ENCODE results near the gene LRBA. TPM values are rescaled to one million over a fixed set of nuclear protein-coding genes. Genes with fewer than 3 reads are reported as not detected.
"Not testable (repeated sequence)": the region's sequence is repeated elsewhere in the genome, so short reads cannot be mapped to it uniquely, and the experiment has no call there.

LRBA gene
- total RNA-seq, 5 donors from 2014 or later (not counting 1 experiment from before 2014, with no cell fraction given), result 56.1 to 81.7 (median 56.9) TPM

DNA sequence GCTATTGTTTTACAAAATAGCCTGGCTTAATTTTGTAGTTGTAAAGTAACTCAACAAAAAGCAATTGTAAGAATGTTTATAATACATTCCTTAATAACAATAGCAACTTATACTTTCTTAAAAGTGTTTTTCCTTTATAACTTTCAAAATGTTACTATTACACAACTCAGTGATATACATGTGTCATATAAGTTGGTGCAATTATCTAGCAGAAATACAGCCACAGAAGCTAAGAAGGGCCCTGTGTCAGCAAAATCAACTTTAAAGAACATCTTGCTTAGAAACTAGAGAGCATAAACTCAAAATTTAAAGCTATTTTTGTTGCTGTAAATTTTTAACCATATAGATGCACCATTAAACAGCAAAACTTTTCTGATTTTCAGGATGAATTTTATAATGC, 474.5 kb downstream of the LRBA start:
- ChIA-PET POLR2A (interaction anchor here in 1 of 2 donors (0.6 kb wide), 1 partner anchor 16 kb away, joined by 3 read pairs; no protein-coding TSS in a partner anchor), CTCF (no interaction called here)
- no peaks in the 10 kb centered on the region for H3K4me1 Mint-ChIP-seq

DNA sequence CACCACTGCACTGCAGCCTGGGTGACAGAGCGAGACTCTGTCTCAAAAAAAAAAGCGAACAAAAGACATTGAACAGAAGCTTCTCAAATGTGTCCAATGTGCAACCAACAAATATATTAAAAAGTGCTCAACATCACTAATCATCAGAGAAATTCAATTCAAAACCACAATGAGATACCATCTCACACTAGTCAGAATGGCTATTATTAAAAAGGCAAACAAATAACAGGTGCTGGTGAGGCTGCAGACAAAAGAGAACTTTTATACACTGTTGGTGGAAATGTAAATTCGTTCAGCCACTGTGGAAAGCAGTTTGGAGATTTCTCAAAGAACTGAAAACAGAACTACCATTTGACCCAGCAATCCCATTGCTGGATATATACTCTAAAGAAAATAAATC, 477.2 kb downstream of the LRBA start:
- DNase-seq; H3K9me3 Mint-ChIP-seq; CTCF ChIA-PET; ATAC-seq (replicated peaks in 1 of 4); H3K9me3 ChIP-seq; H3K4me1 Mint-ChIP-seq; POLR2A ChIA-PET; H3K27me3 ChIP-seq (replicated peaks in 1 of 2; ENCODE audit: control insufficient read depth in 2 of 2, extremely low read depth in 1 of 2, insufficient read depth in 2 of 2, low read length in 1 of 2); H3K27ac ChIP-seq (ENCODE audit: low read length); H3K4me3 ChIP-seq (ENCODE audit: control insufficient read depth in 1 of 2, extremely low read depth in 1 of 2, low read length in 1 of 2); H3K4me1 ChIP-seq (ENCODE audit: control insufficient read depth in 1 of 2, extremely low read depth in 1 of 2, insufficient read depth in 2 of 2, low read length in 2 of 2); H3K27me3 Mint-ChIP-seq; H3K36me3 ChIP-seq (ENCODE audit: control insufficient read depth in 2 of 2, extremely low read depth in 1 of 2, insufficient read depth in 1 of 2, low read length in 1 of 2); H3K27ac Mint-ChIP-seq; H3K4me3 Mint-ChIP-seq: not testable (repeated sequence)
- WGBS (ENCODE audit: insufficient coverage), result 100% methylated on average over 2 of the region's 3 CpGs
- H3K36me3 Mint-ChIP-seq, result peaks cover 21% of the 10 kb centered on the region

More for the DNA sequence above, 474.5 kb downstream of the LRBA start:
- Mint-ChIP-seq H3K27me3 (no peaks in the 10 kb centered on the region), H3K27ac (no peak overlapping the region), H3K9me3 (peaks cover 0 to 3% (median 0%) of the 10 kb centered on the region in 3 donors), H3K36me3 (peaks cover 21% of the 10 kb centered on the region), H3K4me3 (no peak overlapping the region)
- Histone ChIP-seq H3K27ac (ENCODE audit: low read length) (no peak overlapping the region), H3K4me3 (ENCODE audit: control insufficient read depth in 1 of 2, extremely low read depth in 1 of 2, low read length in 1 of 2) (no peak overlapping the region), H3K4me1 (ENCODE audit: control insufficient read depth in 1 of 2, extremely low read depth in 1 of 2, insufficient read depth in 2 of 2, low read length in 2 of 2) (no peaks in the 10 kb centered on the region), H3K9me3 (no peaks in the 10 kb centered on the region), H3K36me3 (ENCODE audit: control insufficient read depth in 2 of 2, extremely low read depth in 1 of 2, insufficient read depth in 1 of 2, low read length in 1 of 2) (no peaks in the 10 kb centered on the region), H3K27me3 (replicated peaks in 1 of 2; ENCODE audit: control insufficient read depth in 2 of 2, extremely low read depth in 1 of 2, insufficient read depth in 2 of 2, low read length in 1 of 2) (no peaks in the 10 kb centered on the region)
- ATAC-seq (replicated peaks in 1 of 4), result no peak
- DNase-seq, result no peak

DNA sequence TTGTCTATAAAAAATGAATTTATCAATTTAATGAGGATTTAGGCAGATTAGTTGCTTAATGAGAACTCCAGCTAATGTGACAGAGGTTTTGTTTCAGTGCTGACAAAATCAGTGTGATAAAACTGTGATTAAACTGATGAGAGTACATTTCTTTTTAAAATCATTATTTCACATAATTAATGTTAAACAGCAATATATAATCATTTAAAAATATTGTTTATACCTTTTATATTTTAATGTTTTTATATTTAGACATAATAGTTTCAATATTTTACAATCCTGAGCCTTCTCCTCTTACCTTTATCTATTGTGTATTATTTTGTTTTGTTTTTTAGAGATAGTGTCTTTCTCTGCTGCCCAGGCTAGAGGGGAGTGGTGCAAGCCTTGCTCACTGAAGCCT, 480.3 kb downstream of the LRBA start:
- Histone ChIP-seq H3K27me3 (replicated peaks in 1 of 2; ENCODE audit: control insufficient read depth in 2 of 2, extremely low read depth in 1 of 2, insufficient read depth in 2 of 2, low read length in 1 of 2) (no peaks in the 10 kb centered on the region), H3K36me3 (ENCODE audit: control insufficient read depth in 2 of 2, extremely low read depth in 1 of 2, insufficient read depth in 1 of 2, low read length in 1 of 2) (no peaks in the 10 kb centered on the region), H3K4me1 (ENCODE audit: control insufficient read depth in 1 of 2, extremely low read depth in 1 of 2, insufficient read depth in 2 of 2, low read length in 2 of 2) (no peaks in the 10 kb centered on the region), H3K27ac (ENCODE audit: low read length) (no peak overlapping the region), H3K4me3 (ENCODE audit: control insufficient read depth in 1 of 2, extremely low read depth in 1 of 2, low read length in 1 of 2) (no peak overlapping the region), H3K9me3 (no peaks in the 10 kb centered on the region)
- ATAC-seq (replicated peaks in 1 of 4) (no peak), DNase-seq (no peak)
- peaks cover 32% of the 10 kb centered on the region for H3K36me3 Mint-ChIP-seq
- ChIA-PET CTCF (no interaction called here), POLR2A (interaction anchor here in 1 of 2 donors (0.5 kb wide), 1 partner anchor 9 kb away, joined by 4 read pairs; no protein-coding TSS in a partner anchor)
- no peak overlapping the region for H3K4me3 Mint-ChIP-seq
- no peaks in the 10 kb centered on the region for H3K4me1 Mint-ChIP-seq
- H3K9me3 Mint-ChIP-seq, result peaks cover 0 to 3% (median 0%) of the 10 kb centered on the region in 3 donors
- no peaks in the 10 kb centered on the region for H3K27me3 Mint-ChIP-seq
- no peak overlapping the region for H3K27ac Mint-ChIP-seq

GRCh38 chr4:150533673-150534072, 481.4 kb downstream of the LRBA start:
- Mint-ChIP-seq H3K4me3 (no peak overlapping the region), H3K9me3 (peaks cover 0 to 3% (median 0%) of the 10 kb centered on the region in 3 donors), H3K4me1 (no peaks in the 10 kb centered on the region), H3K27ac (no peak overlapping the region), H3K27me3 (no peaks in the 10 kb centered on the region), H3K36me3 (peaks cover 33% of the 10 kb centered on the region)
- H3K36me3 ChIP-seq (ENCODE audit: control insufficient read depth in 2 of 2, extremely low read depth in 1 of 2, insufficient read depth in 1 of 2, low read length in 1 of 2), result no peaks in the 10 kb centered on the region
- H3K9me3 ChIP-seq, result no peaks in the 10 kb centered on the region
- ATAC-seq (replicated peaks in 1 of 4), result no peak
- ChIA-PET CTCF (no interaction called here), POLR2A (interaction anchor here in 1 of 2 donors (0.5 kb wide), 1 partner anchor 10 kb away, joined by 4 read pairs; no protein-coding TSS in a partner anchor)
- no peaks in the 10 kb centered on the region for H3K4me1 ChIP-seq (ENCODE audit: control insufficient read depth in 1 of 2, extremely low read depth in 1 of 2, insufficient read depth in 2 of 2, low read length in 2 of 2)
- H3K27ac ChIP-seq (ENCODE audit: low read length), result no peak overlapping the region
- WGBS (ENCODE audit: insufficient coverage), result 100% methylated on average over 1 of the region's 3 CpGs
- no peaks in the 10 kb centered on the region for H3K27me3 ChIP-seq (replicated peaks in 1 of 2; ENCODE audit: control insufficient read depth in 2 of 2, extremely low read depth in 1 of 2, insufficient read depth in 2 of 2, low read length in 1 of 2)
- no peak for DNase-seq
- H3K4me3 ChIP-seq (ENCODE audit: control insufficient read depth in 1 of 2, extremely low read depth in 1 of 2, low read length in 1 of 2), result no peak overlapping the region

DNA sequence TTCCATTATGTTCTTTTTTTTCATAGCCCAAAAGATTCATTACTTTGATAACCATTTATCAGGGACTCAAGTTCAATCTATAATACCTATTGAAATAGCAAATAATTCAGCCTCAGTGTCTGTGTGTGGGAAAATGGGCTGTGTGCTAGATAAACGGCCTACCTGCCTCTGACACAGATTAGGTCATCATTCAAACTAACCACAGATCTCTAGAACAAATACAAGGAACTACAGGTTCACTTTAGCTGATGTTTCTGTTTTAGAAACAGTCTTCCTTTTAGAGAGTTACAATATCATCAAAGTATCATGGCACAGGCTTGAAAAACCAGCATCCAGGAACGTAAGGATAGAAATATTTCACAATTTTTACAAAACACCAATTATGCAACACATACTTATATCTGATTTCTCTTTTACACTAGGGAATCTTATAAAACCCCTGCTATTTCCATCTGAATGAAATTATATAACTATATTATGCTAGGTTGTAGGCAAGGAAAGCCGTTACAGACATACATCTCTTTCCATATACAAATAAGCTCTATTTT, 489.7 kb downstream of the LRBA start:
- H3K27ac ChIP-seq (ENCODE audit: low read length), result no peak overlapping the region
- no peaks in the 10 kb centered on the region for H3K9me3 Mint-ChIP-seq
- WGBS (ENCODE audit: insufficient coverage), result no CpG with 5 or more reads among the region's 3 CpGs
- no peaks in the 10 kb centered on the region for H3K36me3 ChIP-seq (ENCODE audit: control insufficient read depth in 2 of 2, extremely low read depth in 1 of 2, insufficient read depth in 1 of 2, low read length in 1 of 2)
- no peaks in the 10 kb centered on the region for H3K4me1 ChIP-seq (ENCODE audit: control insufficient read depth in 1 of 2, extremely low read depth in 1 of 2, insufficient read depth in 2 of 2, low read length in 2 of 2)
- POLR2A ChIA-PET, result no interaction called here
- ATAC-seq (replicated peaks in 1 of 4), result no peak
- CTCF ChIA-PET, result no interaction called here
- peaks cover 0 to 2% (median 2%) of the 10 kb centered on the region in 3 donors for H3K4me1 Mint-ChIP-seq
- no peak overlapping the region for H3K4me3 ChIP-seq (ENCODE audit: control insufficient read depth in 1 of 2, extremely low read depth in 1 of 2, low read length in 1 of 2)
- no peaks in the 10 kb centered on the region for H3K9me3 ChIP-seq
- no peak overlapping the region for H3K4me3 Mint-ChIP-seq
- H3K27ac Mint-ChIP-seq, result no peak overlapping the region
- H3K27me3 ChIP-seq (replicated peaks in 1 of 2; ENCODE audit: control insufficient read depth in 2 of 2, extremely low read depth in 1 of 2, insufficient read depth in 2 of 2, low read length in 1 of 2), result no peaks in the 10 kb centered on the region
- no peak for DNase-seq
- H3K27me3 Mint-ChIP-seq, result no peaks in the 10 kb centered on the region
- peaks cover 33% of the 10 kb centered on the region for H3K36me3 Mint-ChIP-seq

DNA sequence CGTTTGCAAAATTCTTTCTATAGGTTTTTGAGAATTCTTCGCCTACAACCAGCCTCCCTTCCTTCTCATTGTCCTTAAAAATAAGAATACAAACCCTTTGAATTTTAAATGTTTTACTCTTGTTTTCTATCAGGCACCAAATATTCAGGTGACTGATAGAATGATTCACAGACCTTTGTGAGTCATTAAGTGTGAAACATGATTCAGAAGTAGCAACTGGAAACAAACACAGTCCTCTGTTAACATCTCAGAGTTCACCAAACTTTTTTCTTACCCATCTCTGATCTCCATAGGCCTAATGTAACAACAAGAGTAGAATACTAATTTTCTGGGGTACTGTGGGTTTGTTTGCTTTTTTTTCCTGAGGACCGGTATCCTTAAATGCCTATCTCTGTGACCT, 496.5 kb downstream of the LRBA start:
- ChIA-PET CTCF (no interaction called here), POLR2A (no interaction called here)
- no peak for DNase-seq
- no peaks in the 10 kb centered on the region for H3K9me3 Mint-ChIP-seq
- H3K27me3 Mint-ChIP-seq, result no peaks in the 10 kb centered on the region
- H3K36me3 Mint-ChIP-seq, result peaks cover 33% of the 10 kb centered on the region
- H3K4me1 Mint-ChIP-seq, result peaks cover 0 to 15% (median 15%) of the 10 kb centered on the region in 3 donors
- no CpG with 5 or more reads among the region's 3 CpGs for WGBS (ENCODE audit: insufficient coverage)
- peak in 1 of 4 experiments; percentile 52 for ATAC-seq (replicated peaks in 1 of 4)
- no peaks in the 10 kb centered on the region for H3K4me1 ChIP-seq (ENCODE audit: control insufficient read depth in 1 of 2, extremely low read depth in 1 of 2, insufficient read depth in 2 of 2, low read length in 2 of 2)
- no peak overlapping the region for H3K4me3 ChIP-seq (ENCODE audit: control insufficient read depth in 1 of 2, extremely low read depth in 1 of 2, low read length in 1 of 2)
- H3K27ac Mint-ChIP-seq, result peak overlapping the region; percentile 40 to 70
- H3K36me3 ChIP-seq (ENCODE audit: control insufficient read depth in 2 of 2, extremely low read depth in 1 of 2, insufficient read depth in 1 of 2, low read length in 1 of 2), result no peaks in the 10 kb centered on the region
- H3K9me3 ChIP-seq, result no peaks in the 10 kb centered on the region
- H3K27me3 ChIP-seq (replicated peaks in 1 of 2; ENCODE audit: control insufficient read depth in 2 of 2, extremely low read depth in 1 of 2, insufficient read depth in 2 of 2, low read length in 1 of 2), result no peaks in the 10 kb centered on the region
- no peak overlapping the region for H3K4me3 Mint-ChIP-seq
- H3K27ac ChIP-seq (ENCODE audit: low read length), result no peak overlapping the region

- ChIA-PET POLR2A (no interaction called here), CTCF (interaction anchor here in 1 of 2 donors (0.6 kb wide), 1 partner anchor 51 kb away, joined by 4 read pairs; no protein-coding TSS in a partner anchor)
- H3K27ac ChIP-seq (ENCODE audit: low read length), result no peak overlapping the region
- Mint-ChIP-seq H3K9me3 (peaks cover 0 to 6% (median 4%) of the 10 kb centered on the region in 3 donors), H3K36me3 (peaks cover 49% of the 10 kb centered on the region), H3K4me3 (no peak overlapping the region), H3K27ac (no peak overlapping the region), H3K4me1 (peaks cover 0 to 17% (median 15%) of the 10 kb centered on the region in 3 donors), H3K27me3 (no peaks in the 10 kb centered on the region)
- no CpG with 5 or more reads among the region's 1 CpG for WGBS (ENCODE audit: insufficient coverage)
- no peaks in the 10 kb centered on the region for H3K27me3 ChIP-seq (replicated peaks in 1 of 2; ENCODE audit: control insufficient read depth in 2 of 2, extremely low read depth in 1 of 2, insufficient read depth in 2 of 2, low read length in 1 of 2)
- no peaks in the 10 kb centered on the region for H3K4me1 ChIP-seq (ENCODE audit: control insufficient read depth in 1 of 2, extremely low read depth in 1 of 2, insufficient read depth in 2 of 2, low read length in 2 of 2)
- H3K4me3 ChIP-seq (ENCODE audit: control insufficient read depth in 1 of 2, extremely low read depth in 1 of 2, low read length in 1 of 2), result no peak overlapping the region
- DNase-seq (no peak), ATAC-seq (replicated peaks in 1 of 4) (no peak)
- H3K36me3 ChIP-seq (ENCODE audit: control insufficient read depth in 2 of 2, extremely low read depth in 1 of 2, insufficient read depth in 1 of 2, low read length in 1 of 2), result no peaks in the 10 kb centered on the region
- H3K9me3 ChIP-seq, result no peaks in the 10 kb centered on the region
Observed at GRCh38 chr4:150515135-150515534, 499.9 kb downstream of the LRBA start.
